Measurements from ENCODE around the gene DPY30.

- TF ChIP-seq CTCF (optimal IDR thresholded peaks at IDR 0.05 in 1 of 3, IDR thresholded peaks at IDR 0.05 in 1 of 3, conservative IDR thresholded peaks at IDR 0.05 in 1 of 3; ENCODE audit: extremely low read depth in 1 of 3, insufficient read depth in 2 of 3, low read length in 3 of 3), result no peak
- no peak for TF ChIP-seq EZH2 (IDR thresholded peaks at IDR 0.05; ENCODE audit: low read length)
Observed at GRCh38 chr2:32002406-32002805, 37.2 kb downstream of the DPY30 start.
